NCI-H774 (cell line): Measurements from ENCODE around the gene ZNF574.

Experiments used
- DNase-seq: peaks from one replicate; lab custom pipeline; 2025; lab: John Stamatoyannopoulos, UW

The ZNF574 gene

DNA sequence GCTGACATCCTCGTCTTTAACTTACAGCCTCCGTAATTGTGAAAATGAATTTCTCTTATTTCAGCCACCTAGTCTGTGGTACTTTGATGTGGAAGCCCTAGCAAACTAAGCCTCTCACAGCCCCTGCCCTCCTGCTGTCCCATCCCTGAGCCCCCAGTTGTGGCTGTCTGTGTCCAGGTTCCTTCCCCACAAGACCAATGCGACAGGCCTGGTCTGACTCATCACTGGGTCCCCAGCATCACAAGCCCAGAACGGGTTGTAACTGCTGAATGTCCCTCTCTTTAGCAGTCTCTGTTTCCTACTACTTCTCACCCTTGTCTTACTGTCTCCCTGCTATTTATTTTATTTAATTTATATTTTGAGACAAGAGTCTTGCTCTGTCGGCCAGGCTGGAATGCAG lies 50.6 kb downstream of the ZNF574 start:
- DNase-seq, result no peak

DNA sequence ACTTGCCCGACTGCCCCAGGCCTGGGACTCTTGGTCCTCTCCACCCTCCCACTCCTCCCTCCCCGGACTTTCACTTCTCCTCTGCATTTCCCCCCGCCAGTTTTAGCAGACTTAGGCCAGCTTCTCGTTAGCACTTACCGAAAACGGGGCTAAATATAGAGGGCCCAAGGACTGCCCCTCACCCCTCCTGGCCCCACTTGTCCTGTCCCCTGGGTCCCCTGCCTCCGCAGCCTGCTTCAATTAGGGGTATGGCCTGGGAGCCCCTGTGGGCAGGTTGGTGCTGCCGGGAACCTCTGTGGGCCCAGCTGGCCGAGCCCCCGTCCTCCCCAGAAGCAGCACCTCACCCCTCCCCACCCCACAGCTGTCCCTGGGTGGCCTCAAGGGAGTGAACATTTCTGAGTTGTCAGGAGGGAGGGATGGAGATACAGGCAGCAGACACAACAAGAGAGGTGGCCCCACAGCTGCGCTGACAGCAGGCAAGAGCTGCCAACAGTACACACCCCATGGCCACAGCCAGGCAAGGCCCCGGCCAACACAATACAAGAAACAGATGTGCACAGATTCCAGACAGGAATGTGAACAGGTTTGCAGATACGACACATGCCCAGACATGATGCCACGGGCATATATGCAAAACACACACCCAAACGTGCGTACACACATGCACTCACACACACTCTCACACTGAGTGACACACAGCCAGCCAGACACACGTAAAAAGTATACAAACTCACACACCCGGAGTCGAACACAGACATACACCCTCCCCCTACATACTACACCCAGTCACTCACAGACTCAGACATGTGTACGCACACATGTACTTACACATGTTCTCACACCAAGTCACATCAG lies 53.7 kb downstream of the ZNF574 start:
- DNase-seq, result no peak

DNA sequence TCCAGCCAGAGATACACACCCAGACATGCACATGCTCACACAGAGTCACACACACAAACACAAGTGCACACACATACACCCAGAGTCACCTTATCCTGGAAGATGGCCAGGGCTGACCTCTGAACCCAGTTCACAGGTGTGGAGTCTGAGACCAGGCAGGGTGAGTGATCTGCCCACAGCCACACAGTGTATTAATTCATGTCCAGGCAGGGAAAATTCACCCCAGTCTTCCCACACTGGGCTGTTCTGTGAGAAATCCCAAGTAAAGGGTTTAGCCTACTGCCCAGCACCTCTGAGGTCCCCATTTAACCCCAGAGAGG lies 54.2 kb downstream of the ZNF574 start:
- DNase-seq, result no peak
